HG02970 (cell line): ENCODE measurements around the gene MAJIN.

ENCODE experiments used
- ATAC-seq: cut with Tn5 transposase; IDR thresholded peaks from one replicate; pipeline ENCODE4 v1.9.1; 2021; ENCODE audit warnings: mild to moderate bottlenecking, moderate library complexity, moderate number of reproducible peaks; ENCODE audit not compliant: unreplicated experiment, low FRiP score

MAJIN gene

DNA sequence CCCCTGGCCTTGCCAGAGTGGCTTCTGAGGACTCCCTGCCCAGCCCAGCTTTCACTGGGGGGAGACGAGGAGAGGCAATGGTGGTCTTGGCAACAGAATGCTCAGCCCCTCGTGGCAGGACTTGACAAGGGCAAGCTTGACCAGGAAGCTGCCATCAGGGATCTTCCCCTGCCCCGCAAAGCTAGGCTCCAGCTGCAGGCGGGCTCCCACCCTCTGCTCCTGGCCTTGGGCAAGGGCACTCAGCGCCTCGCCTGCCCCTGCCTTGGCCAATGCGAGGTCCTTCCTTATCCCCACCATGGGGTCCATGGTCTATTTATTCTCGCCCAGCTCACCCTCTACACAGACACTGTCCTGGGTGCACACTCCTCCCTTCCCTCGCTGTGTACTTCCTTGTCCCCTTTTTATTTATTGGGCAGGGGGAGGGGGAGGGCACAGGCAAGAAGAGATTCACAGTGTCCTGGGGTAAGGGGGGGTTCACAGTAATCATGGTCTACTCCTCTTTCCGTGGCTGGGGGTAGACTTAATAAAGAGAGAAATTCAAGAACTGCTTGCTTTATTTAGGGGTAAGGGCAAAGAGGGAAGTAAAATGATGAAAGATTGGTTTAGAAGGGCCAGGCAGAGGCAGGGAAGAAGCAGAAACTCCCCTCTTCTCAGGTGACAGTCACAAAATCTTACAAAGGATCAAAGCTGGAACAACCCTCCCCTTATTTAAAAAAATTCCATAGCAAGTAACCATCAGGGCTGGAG lies 37.8 kb downstream of the MAJIN start:
- ATAC-seq, result no peak

- ATAC-seq, result no peak
Observed at GRCh38 chr11:64933213-64933934, 38.5 kb downstream of the MAJIN start.

- ATAC-seq, result no peak
Observed at GRCh38 chr11:64932324-64932723, 39.6 kb downstream of the MAJIN start.

- ATAC-seq, result no peak
Observed at GRCh38 chr11:64931290-64931689, 40.6 kb downstream of the MAJIN start.

DNA sequence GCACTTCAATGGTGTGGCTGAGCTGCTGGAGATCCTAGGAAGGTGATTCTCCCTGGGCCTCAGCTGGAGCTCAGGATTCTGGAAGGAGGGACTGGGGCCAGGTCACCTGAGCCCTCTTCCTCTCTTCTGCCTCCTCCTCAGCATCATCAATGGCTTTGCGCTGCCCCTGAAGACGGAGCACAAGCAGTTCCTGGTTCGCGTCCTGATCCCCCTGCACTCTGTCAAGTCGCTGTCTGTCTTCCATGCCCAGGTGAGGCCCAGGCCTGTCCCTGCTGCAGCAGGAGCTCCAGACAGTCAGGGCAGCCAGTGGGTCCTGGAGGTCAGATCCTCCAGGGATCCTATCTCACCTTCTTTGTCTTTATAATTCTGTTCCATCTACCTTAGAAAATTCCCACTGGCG lies 41.6 kb downstream of the MAJIN start:
- ATAC-seq, result no peak

GRCh38 chr11:64929625-64930024 lies 42.3 kb downstream of the MAJIN start:
- ATAC-seq, result no peak

DNA sequence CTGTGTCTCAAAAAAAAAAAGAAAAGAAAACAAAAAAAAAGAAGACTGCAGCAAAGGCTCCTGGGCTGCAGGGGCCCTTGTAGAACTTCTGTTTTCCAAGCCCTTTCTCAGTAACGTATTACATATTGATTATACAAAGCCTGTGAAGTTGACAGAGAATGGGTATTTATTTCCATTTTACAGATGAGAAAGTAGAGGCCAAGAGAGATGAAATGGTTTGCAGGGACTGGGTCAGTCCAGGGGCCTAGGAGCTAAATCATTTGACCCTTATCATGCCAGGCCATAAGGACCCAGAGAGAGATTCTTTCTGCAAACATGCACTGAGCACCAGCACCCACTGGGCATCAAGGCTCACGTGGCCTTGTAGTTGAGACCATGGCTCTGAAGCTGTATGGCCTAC lies 43.0 kb downstream of the MAJIN start:
- ATAC-seq, result no peak

GRCh38 chr11:64926689-64927088 lies 45.2 kb downstream of the MAJIN start:
- ATAC-seq, result no peak

GRCh38 chr11:64925536-64926436 lies 46.1 kb downstream of the MAJIN start:
- ATAC-seq, result no peak

- no peak for ATAC-seq
Observed at GRCh38 chr11:64924910-64925284, 47.0 kb downstream of the MAJIN start.

DNA sequence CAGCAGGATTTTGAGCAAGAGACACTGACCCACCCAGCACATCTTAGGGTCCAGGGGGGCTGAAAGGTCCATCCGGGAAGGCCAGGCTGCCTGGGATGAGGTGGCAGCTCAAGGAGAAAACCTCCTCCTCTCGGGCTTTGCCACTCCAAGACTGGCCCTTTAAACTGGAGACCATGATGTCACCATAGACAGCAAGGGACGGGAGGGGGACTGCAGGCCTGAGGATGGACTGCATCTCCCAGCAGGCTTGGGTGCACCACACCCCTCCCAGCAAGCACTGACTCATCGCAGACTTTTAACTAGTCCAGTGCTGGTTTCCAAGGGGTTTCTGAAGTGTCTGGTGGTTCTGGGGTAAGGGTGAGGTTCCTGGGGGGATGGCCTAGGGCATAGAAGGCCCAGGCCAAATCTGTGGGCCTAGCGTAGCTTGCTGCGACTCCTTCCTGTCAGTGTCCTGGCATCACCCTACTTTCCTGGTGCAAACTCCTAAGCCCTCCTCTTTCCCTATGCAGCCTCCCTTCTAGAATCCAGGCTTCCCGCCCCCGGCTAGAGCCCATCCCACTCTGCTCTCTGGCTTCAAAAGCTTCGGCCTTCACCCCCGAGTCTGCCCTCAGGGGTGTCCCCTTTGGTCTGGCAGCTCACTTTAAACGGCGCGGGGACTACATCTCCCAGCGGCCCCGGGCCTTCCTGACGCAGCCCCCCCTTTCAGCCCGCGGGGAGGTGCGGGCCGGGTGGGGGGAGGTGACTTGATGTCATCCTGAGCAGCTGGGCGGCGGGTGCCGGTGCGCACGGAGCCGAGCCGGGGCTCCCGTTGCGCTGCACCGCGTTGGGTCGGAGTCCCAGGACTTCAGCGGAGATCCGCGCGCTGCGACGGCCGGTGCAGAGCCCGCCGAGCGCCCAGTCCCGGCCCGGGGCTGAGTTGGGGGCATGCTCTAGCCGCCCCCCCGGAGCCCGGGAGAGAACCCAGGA lies 47.7 kb downstream of the MAJIN start, which contains the start of gene PPP2R5B:
Gene PPP2R5B, plus strand, starts transcription at position 746 of the 966 bp plus-strand sequence. CDS start 1,046 bp downstream, outside the sequence.
- peak; percentile 68 for ATAC-seq

DNA sequence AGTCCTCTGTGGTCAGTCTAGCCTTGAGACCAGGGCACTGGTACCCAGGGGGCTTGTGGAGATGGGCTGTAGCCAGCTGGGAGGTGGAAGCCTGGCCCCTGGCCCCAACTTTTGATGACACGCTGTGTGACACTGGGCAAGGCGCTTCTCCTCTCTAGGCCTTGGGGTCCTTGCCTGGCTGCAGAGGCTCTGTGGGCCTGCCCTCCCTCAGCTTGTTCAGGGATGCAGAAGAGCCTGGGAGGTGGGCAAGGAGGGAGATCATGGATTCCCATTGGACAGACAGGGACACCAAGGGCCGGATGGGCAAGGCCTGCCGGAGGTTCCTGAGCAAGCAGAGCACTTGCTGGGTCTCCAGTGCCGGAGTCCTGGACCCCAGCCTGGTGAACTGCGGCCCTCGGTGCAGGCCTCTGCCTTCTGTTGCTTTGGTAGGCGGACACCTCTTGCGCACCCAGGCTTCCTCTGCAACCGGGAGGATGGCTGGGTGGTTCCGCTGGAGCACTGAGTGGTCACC lies 48.7 kb downstream of the MAJIN start:
- no peak for ATAC-seq

DNA sequence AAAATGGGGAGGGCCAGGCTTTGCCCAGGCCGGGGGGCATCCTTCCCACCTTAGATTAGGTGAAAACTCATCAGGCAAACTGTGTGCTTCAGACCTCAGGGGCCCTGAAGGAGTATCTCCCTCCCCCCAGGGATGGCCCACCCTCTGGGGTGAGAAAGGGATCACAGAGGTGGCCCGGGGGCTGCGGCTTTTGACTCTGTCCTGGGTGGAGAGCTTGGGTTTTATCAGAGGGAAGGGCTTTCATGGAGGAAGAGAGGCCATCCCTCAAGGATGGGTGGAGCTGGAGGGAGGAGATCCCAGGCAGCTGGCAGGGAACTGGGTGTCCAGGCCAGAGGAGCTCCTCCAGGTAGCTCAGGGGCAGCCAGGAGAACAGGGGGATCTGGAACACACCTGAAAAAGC lies 50.5 kb downstream of the MAJIN start:
- ATAC-seq, result no peak

DNA sequence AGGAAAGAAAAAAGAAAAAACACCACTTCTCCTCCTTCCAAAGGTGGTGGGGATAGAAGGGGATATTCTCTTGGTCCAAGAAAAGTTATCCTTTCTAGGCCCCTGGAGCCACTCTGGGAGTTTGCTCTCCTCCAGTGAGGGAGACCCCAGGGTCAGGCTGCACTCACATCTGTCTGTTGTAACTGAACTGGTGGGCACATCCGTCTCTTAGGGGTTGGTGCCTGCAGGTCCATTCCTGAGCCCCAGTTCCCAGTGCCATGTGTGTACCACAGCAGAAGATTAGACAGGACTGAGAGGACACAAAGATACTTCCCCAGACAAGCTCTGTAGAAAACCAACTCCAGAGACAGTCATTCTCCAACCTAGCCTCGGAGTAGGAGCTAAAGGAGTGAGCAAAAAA lies 51.8 kb downstream of the MAJIN start:
- ATAC-seq, result no peak

- ATAC-seq, result no peak
Observed at GRCh38 chr11:64919627-64920026, 52.3 kb downstream of the MAJIN start.

- ATAC-seq, result no peak
Observed at GRCh38 chr11:64918017-64918416, 53.9 kb downstream of the MAJIN start.

- ATAC-seq, result no peak
Observed at GRCh38 chr11:64917663-64917995, 54.3 kb downstream of the MAJIN start.

- peak; percentile 89 for ATAC-seq
Observed at GRCh38 chr11:64916775-64917662, 54.9 kb downstream of the MAJIN start, which contains the start of gene ATG2A. Gene ATG2A, minus strand, starts transcription at chr11:64917209. Its CDS starts 74 bp downstream, at chr11:64917135.
